Measurements from ENCODE around the gene DUSP16.

The DUSP16 gene

DNA sequence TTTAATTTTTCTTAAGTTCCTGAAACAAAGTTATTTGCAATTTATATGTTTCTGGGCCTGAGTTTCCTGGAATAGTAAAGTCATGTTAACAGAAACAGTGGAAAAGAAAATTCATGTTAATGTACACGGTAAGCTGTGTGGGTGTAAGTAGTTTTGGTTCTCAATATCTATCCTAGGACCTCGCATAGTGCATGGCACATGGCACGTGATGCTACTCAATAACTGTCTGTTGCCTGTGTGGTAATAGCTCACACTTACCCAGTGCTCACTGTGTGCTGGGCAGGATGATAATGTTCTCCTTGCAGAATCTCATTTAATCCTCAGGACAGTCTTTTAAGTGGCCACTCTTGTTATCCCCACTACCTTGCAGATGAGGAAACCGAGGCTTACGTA is 100.7 kb downstream of the DUSP16 start:
- in situ Hi-C loops (cut with HindIII; ENCODE audit: low pct_ligation_motif_present, low pct_unique_long_range_greater_than_20kb, low sequenced_read_pairs): no loop called here
- no peak for DNase-seq

DNA sequence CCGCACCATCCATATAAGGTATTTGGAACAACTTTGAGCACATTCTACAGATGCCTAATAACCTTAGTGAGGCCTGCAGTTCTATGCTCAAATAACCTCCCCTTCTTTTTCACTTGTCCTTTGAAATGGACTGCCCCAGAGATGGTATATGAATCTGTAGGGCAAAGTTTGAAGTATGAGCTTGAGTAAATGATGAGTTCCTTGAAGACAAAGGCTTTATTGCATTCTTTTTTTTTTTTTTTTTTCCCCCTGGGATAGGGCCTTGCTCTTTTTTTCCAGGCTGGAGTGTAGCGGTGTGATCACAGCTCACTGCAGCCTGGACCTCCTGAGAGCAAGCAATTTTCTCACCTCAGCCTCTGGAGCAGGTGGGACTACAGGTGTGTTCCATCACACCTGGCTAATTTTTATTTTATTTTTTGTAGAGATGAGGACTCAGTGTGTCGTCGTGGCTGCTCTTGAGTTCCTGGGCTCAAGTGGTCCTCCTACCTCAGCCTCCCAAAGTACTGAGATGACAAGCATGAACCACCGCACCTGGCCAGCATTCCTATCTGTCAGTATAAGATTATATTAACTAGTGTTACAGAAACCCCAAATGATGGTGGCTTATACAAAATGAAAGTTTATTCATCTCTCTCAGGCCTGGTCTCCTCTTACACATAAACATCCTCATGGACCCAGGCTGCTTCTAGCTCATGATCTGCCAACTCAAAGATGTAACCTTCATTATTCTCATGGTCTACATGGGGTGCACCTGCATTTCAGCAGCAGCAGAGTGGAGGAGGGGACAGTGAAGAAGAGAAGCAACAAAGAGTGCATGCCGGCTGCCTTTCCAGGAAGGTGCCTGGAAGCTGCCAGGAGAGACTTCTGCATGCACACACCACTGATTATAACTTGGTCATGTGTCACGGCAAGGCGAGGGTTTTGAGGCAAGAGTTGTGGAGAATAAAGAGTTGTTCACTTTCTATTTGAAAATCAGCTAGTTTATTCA is 101.4 kb downstream of the DUSP16 start:
- in situ Hi-C loops (cut with HindIII; ENCODE audit: low pct_ligation_motif_present, low pct_unique_long_range_greater_than_20kb, low sequenced_read_pairs): no loop called here
- no peak for DNase-seq

- no peak for DNase-seq
These were observed 106.0 kb downstream of the DUSP16 start for GRCh38 chr12:12456637-12457036.

GRCh38 chr12:12454315-12454714 is 108.3 kb downstream of the DUSP16 start:
- in situ Hi-C loops (cut with HindIII; ENCODE audit: low pct_ligation_motif_present, low pct_unique_long_range_greater_than_20kb, low sequenced_read_pairs): no loop called here
- DNase-seq: no peak

More at GRCh38 chr12:12456637-12457036, 106.0 kb downstream of the DUSP16 start:
- in situ Hi-C loops (cut with HindIII; ENCODE audit: low pct_ligation_motif_present, low pct_unique_long_range_greater_than_20kb, low sequenced_read_pairs): no loop called here

GRCh38 chr12:12453635-12454034 is 109.0 kb downstream of the DUSP16 start:
- in situ Hi-C loops (cut with HindIII; ENCODE audit: low pct_ligation_motif_present, low pct_unique_long_range_greater_than_20kb, low sequenced_read_pairs): no loop called here
- no peak for DNase-seq

GRCh38 chr12:12452326-12452902 is 110.2 kb downstream of the DUSP16 start:
- DNase-seq: no peak
- in situ Hi-C loops (cut with HindIII; ENCODE audit: low pct_ligation_motif_present, low pct_unique_long_range_greater_than_20kb, low sequenced_read_pairs): no loop called here

DNA sequence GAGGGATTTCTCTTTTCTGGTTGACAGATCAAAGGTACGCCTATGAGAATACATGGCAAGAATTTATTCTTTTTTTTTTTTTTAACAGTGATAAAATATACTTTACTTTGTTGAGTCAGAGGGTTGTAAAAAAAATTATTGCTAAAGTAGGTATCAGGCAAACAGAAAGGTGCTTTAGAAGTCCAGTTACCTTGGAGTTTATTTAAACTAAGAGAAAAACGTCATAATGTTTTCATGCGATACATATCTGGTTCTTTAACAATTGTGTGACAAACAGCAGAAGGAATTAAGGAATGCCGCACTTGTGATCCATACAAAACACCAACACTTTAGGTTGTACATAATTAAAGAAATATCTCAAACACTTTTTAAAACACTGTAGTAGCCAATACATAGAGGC is 111.6 kb downstream of the DUSP16 start:
- no peak for DNase-seq
- in situ Hi-C loops (cut with HindIII; ENCODE audit: low pct_ligation_motif_present, low pct_unique_long_range_greater_than_20kb, low sequenced_read_pairs): no loop called here

GRCh38 chr12:12450043-12450471 is 112.6 kb downstream of the DUSP16 start:
- DNase-seq: no peak
- in situ Hi-C loops (cut with HindIII; ENCODE audit: low pct_ligation_motif_present, low pct_unique_long_range_greater_than_20kb, low sequenced_read_pairs): no loop called here

DNA sequence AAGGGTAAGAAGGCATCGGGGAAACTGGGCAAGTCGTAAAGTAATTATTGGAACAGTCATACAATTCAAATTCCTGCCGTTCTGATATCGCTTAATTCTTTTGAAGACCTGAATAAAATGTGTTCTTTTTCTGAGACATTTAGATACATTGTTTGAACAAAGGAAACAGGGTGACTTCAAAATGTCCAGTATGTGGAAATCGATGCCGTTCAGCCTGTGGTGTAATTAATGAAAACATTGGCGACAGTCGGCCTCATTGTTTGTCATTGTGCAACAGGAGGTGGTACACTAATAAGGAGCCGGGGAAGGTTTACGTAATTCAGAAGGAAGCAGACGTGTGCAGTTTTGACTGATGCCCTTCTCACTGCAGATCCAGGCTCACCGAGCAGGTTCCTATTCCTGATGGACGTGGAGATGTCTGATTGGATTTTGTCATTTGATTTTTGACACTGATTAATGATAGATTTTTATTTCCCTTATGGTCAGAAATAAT is 113.1 kb downstream of the DUSP16 start:
- in situ Hi-C loops (cut with HindIII; ENCODE audit: low pct_ligation_motif_present, low pct_unique_long_range_greater_than_20kb, low sequenced_read_pairs): no loop called here
- DNase-seq: no peak

DNA sequence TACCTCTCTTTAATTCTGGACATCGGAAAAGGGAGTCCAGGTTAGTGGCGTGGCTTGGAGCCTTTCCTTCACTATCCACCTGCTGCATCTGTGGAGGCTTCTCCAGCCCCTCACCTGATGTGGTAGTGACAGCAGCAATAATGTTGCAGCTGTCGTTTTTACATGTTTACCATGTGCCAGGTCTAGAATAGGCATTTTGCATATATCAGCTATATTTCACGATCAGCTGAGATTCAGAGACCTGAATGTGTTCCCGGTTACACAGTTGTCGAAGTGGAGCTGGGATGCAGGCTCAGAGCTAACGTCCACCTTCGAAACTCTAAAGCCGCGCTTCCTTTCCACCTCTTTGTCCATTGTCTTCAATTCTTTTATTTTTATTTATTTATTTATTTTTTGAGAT is 114.8 kb downstream of the DUSP16 start:
- DNase-seq: no peak
- in situ Hi-C loops (cut with HindIII; ENCODE audit: low pct_ligation_motif_present, low pct_unique_long_range_greater_than_20kb, low sequenced_read_pairs): no loop called here

DNA sequence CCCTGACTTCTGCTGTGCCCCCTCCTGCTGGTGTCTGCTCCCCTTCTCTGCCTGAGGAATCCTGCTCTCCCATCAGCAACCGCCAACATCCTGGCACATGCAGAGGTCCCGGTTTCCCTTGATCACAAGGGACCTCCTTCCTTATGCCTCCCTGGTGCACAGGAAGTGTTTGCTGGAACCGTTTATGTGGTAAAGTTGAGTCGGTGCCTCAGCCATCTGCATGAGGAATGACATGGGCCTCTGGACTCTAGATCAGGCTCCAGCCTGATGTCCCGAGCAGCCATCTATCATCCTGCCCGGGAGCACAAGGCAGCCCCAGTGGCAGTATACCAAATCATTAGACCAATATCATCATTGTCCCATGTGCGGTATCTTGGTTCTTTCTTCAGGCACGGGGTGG is 115.4 kb downstream of the DUSP16 start:
- in situ Hi-C loops (cut with HindIII; ENCODE audit: low pct_ligation_motif_present, low pct_unique_long_range_greater_than_20kb, low sequenced_read_pairs): no loop called here
- no peak for DNase-seq

GRCh38 chr12:12446786-12447185 is 115.9 kb downstream of the DUSP16 start:
- in situ Hi-C loops (cut with HindIII; ENCODE audit: low pct_ligation_motif_present, low pct_unique_long_range_greater_than_20kb, low sequenced_read_pairs): no loop called here

GRCh38 chr12:12445882-12446181 is 116.8 kb downstream of the DUSP16 start:
- in situ Hi-C loops (cut with HindIII; ENCODE audit: low pct_ligation_motif_present, low pct_unique_long_range_greater_than_20kb, low sequenced_read_pairs): no loop called here

More at GRCh38 chr12:12446786-12447185, 115.9 kb downstream of the DUSP16 start:
- no peak for DNase-seq

DNA sequence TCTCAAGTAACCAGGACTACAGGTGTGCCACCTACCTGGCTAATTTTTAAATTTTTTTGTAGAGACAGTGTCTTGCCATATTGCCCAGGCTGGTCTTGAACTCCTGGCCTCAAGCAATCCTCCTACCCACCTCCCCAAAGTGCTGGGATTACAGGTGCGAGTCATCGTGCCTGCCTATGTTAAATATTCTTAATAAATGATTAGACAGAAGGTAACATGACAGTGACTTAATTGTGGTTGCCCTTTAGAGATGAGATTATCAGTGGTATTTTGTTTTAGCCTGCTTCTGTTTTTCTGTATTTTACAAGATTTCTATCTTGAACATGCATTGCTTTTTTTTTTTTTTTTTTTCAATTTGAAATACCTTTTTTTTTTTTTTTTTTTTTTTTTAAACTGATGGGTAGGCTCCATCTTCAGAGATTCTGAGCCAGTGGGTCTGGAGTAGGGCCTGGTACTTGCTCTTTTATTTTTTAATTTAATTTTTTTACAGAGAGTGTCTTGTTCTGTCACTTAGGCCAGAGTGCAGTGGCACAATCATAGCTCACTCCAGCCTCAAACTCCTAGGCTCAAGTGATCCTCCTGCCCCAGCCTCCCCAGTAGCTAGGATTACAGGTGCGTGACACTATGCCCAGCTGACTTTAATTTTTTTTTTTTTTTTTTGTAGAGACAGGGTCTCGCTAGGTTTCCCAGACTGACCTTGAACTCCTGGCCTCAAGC is 117.3 kb downstream of the DUSP16 start:
- in situ Hi-C loops (cut with HindIII; ENCODE audit: low pct_ligation_motif_present, low pct_unique_long_range_greater_than_20kb, low sequenced_read_pairs): no loop called here
- DNase-seq: no peak

More at GRCh38 chr12:12445882-12446181, 116.8 kb downstream of the DUSP16 start:
- DNase-seq: no peak

DNA sequence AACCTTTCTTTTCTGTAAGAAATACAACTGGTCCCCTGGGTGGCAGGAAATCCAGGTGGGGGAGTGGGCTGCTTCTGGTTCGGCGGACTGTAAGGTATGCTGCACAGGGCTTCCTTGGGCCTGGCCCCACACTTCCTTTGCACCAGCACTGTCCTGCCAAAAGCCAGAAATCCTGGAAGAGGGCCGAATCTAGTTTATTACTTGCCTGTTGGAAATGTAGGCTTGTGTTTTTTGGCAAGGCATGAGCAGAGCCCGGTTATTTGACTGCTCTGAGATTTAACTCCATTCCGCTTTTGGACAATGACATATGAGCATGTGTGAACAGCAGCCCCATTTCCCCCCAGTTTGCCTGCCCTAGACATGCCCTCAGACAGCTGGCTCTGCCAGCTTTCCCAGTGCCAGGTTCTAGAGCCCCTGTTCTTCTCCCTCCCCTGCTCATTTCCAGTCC is 119.2 kb downstream of the DUSP16 start:
- in situ Hi-C loops (cut with HindIII; ENCODE audit: low pct_ligation_motif_present, low pct_unique_long_range_greater_than_20kb, low sequenced_read_pairs): no loop called here
- DNase-seq: no peak

GRCh38 chr12:12442548-12443071 is 120.1 kb downstream of the DUSP16 start:
- in situ Hi-C loops (cut with HindIII; ENCODE audit: low pct_ligation_motif_present, low pct_unique_long_range_greater_than_20kb, low sequenced_read_pairs): no loop called here
- no peak for DNase-seq

- in situ Hi-C loops (cut with HindIII; ENCODE audit: low pct_ligation_motif_present, low pct_unique_long_range_greater_than_20kb, low sequenced_read_pairs): no loop called here
- DNase-seq: no peak
These were observed 120.7 kb downstream of the DUSP16 start for GRCh38 chr12:12441843-12442461.

DNA sequence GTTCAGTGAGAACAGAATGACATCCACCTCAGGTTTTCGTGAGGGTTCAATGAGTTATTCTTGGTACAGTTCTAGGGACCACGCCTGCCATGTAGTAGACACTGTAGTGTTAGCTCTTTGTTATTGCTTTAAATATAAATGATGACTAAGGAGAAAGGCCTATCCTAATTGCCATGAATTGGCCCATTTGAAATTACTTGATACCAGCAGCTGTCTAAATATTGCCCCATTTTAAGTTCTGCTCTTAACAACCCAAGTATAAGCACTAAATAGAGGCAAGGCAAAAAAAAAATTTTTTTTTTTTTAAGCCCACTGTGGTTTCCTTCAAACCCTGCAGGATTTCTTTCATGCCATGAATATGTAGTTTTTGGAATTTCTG is 121.2 kb downstream of the DUSP16 start:
- DNase-seq: no peak
- in situ Hi-C loops (cut with HindIII; ENCODE audit: low pct_ligation_motif_present, low pct_unique_long_range_greater_than_20kb, low sequenced_read_pairs): no loop called here
